B cell (primary cell): ENCODE measurements around the gene CDKAL1. TPM values are rescaled to one million over a fixed set of nuclear protein-coding genes. Genes with fewer than 3 reads are reported as not detected.

ENCODE experiments used
- ATAC-seq: fragments of 200-7000 bp; cut with Tn5 transposase; one replicate; pipeline ENCODE4 v1.10.0; 2021; ENCODE audit warnings: low read depth, mild to moderate bottlenecking, moderate number of reproducible peaks, moderate library complexity
- CTCF ChIA-PET: fragments of 350-600 bp; sonication (Branson Sonifier 250); formaldehyde crosslinking; loops from one replicate; lab custom pipeline; 2021; ENCODE audit warnings: antibody characterized with exemption, inconsistent platforms; lab: Charles Lee
- POLR2A ChIA-PET: fragments of 350-600 bp; sonication (Branson Sonifier 250); formaldehyde crosslinking; loops from one replicate; lab custom pipeline; 2021; ENCODE audit warnings: antibody characterized with exemption; lab: Charles Lee
- DNase-seq: peaks from one replicate; pipeline ENCODE4 v3.0.0; 2013
- H2AFZ ChIP-seq: 2 replicates; pipeline ENCODE4 v1.6.1; 2012; ENCODE audit warnings: mild to moderate bottlenecking, low read depth, low read length; ENCODE audit not compliant: insufficient read depth, poor library complexity, severe bottlenecking
- H3K27ac ChIP-seq, 2 donors: 1 replicate in 1 of 2; 2 replicates in 1 of 2; pipeline ENCODE4 v1.5.1; 2012 to 2013; ENCODE audit warnings: low read length in 2 of 2, mild to moderate bottlenecking in 2 of 2, moderate library complexity in 1 of 2
- H3K27me3 ChIP-seq, 4 experiments: fragments of 200-600 bp in 1 of 4; sonication (generic) in 1 of 4; replicated peaks in 1 of 4; 1 replicate in 2 of 4; 2 replicates in 2 of 4; pipeline versions ENCODE4 v1.6.1 to v1.7.0; 2013 to 2016; ENCODE audit warnings: low read length in 3 of 4, mild to moderate bottlenecking in 2 of 4, mixed read lengths in 1 of 4, moderate library complexity in 1 of 4; ENCODE audit not compliant: insufficient read depth in 4 of 4, control insufficient read depth in 3 of 4; ENCODE audit errors: control extremely low read depth in 1 of 4
- H3K36me3 ChIP-seq, 2 experiments: replicated peaks in 1 of 2; 1 replicate in 1 of 2; 2 replicates in 1 of 2; pipeline versions ENCODE4 v1.6.1 to v1.7.1; 2013; ENCODE audit warnings: low read length in 1 of 2; ENCODE audit not compliant: insufficient read depth in 2 of 2, control insufficient read depth in 1 of 2; ENCODE audit errors: control extremely low read depth in 1 of 2, extremely low read depth in 1 of 2
- H3K4me1 ChIP-seq, 2 donors: fragments of 200-600 bp in 1 of 2; sonication (generic) in 1 of 2; 1 replicate in 1 of 2; 2 replicates in 1 of 2; pipeline versions ENCODE4 v1.5.1 to v1.6.1; 2013 to 2017; ENCODE audit warnings: low read length in 2 of 2; ENCODE audit not compliant: control insufficient read depth in 2 of 2, insufficient read depth in 2 of 2
- H3K4me2 ChIP-seq: replicated peaks from 2 replicates; pipeline ENCODE3; 2012; ENCODE audit warnings: mild to moderate bottlenecking, low read depth, low read length; ENCODE audit not compliant: poor library complexity, severe bottlenecking
- H3K4me3 ChIP-seq, 5 experiments: fragments of 200-600 bp in 1 of 5; sonication (generic) in 1 of 5; 1 replicate in 3 of 5; 2 replicates in 2 of 5; pipeline versions ENCODE4 v1.5.1 to v1.7.0; 2011 to 2016; ENCODE audit warnings: low read length in 4 of 5, mild to moderate bottlenecking in 4 of 5, low read depth in 2 of 5, control low read depth in 1 of 5, moderate library complexity in 1 of 5; ENCODE audit not compliant: insufficient read depth in 1 of 5; ENCODE audit errors: control extremely low read depth in 1 of 5, extremely low read depth in 1 of 5
- H3K79me2 ChIP-seq: fragments of 200-600 bp; sonication (generic); one replicate; pipeline ENCODE4 v1.6.0; 2016; ENCODE audit warnings: low read length; ENCODE audit not compliant: control insufficient read depth, insufficient read depth
- H3K9ac ChIP-seq: fragments of 200-600 bp; sonication (generic); 2 replicates; pipeline ENCODE4 v1.6.1; 2017; ENCODE audit warnings: mild to moderate bottlenecking, low read length, moderate library complexity
- H3K9me3 ChIP-seq, 3 donors: one replicate each; pipeline versions ENCODE4 v1.6.1 to v1.7.1; 2013; ENCODE audit warnings: low read length in 2 of 3; ENCODE audit not compliant: control insufficient read depth in 2 of 3, insufficient read depth in 1 of 3; ENCODE audit errors: control extremely low read depth in 1 of 3
- H4K20me1 ChIP-seq: 2 replicates; pipeline ENCODE4 v1.6.0; 2012; ENCODE audit warnings: mild to moderate bottlenecking, low read length; ENCODE audit not compliant: insufficient read depth, control insufficient read depth, poor library complexity, severe bottlenecking
- H3K27ac Mint-ChIP-seq: one replicate; pipeline ENCODE4 v1.8.0; 2021; ENCODE audit warnings: mixed read lengths
- H3K27me3 Mint-ChIP-seq: one replicate; pipeline ENCODE4 v1.8.0; 2021; ENCODE audit warnings: mixed read lengths
- H3K4me1 Mint-ChIP-seq: one replicate; pipeline ENCODE4 v1.8.0; 2021; ENCODE audit warnings: mixed read lengths
- H3K4me3 Mint-ChIP-seq: one replicate; pipeline ENCODE4 v1.8.0; 2021; ENCODE audit warnings: mixed read lengths
- H3K9me3 Mint-ChIP-seq: one replicate; pipeline ENCODE4 v1.8.0; 2022; ENCODE audit warnings: mixed read lengths; ENCODE audit not compliant: insufficient read depth
- EZH2 ChIP-seq: IDR thresholded peaks from 2 replicates; pipeline ENCODE4 v1.6.1; 2012; ENCODE audit warnings: borderline replicate concordance, low read depth, mild to moderate bottlenecking, moderate library complexity, low read length; ENCODE audit not compliant: insufficient read depth, poor library complexity, severe bottlenecking
- WGBS: methylation state at CpG from one replicate; pipeline ENCODE4 v1.1.5; 2013; ENCODE audit warnings: missing lambda C conversion rate; ENCODE audit not compliant: insufficient coverage; 5-methylcytosine and 5-hydroxymethylcytosine counted together
- intact Hi-C: fragments of 100-400 bp; cut with micrococcal nuclease; formaldehyde crosslinking; loops from one replicate; pipeline ENCODE4 v1.10.0; 2022
- polyA plus RNA-seq: library from polyadenylated mRNA; depleted of rRNA; stranded (reverse); fragments of >200 nt; gene quantifications from 2 replicates; pipeline ENCODE4 v1.2.3, GENCODE V29; 2012
- total RNA-seq, 2 donors: library from RNA; stranded (reverse); fragments of 120-200 nt in 1 of 2; gene quantifications; 1 replicate in 1 of 2; 2 replicates in 1 of 2; pipeline versions ENCODE4 v1.2.3 to v1.2.4, GENCODE V29; 2013 to 2022
- TF ChIP-seq, protein P1 (sequence below): fragments of 200-600 bp; IDR thresholded peaks from one replicate; pipeline ENCODE4 v1.8.0; 2022; ENCODE audit warnings: antibody characterized with exemption, mild to moderate bottlenecking

CDKAL1 gene
- total and polyA plus RNA-seq, 2 donors (not counting 1 experiment from before 2014, with no cell fraction given) = 6.1 to 33.3 TPM

GRCh38 chr6:21219856-21220255 lies 685.6 kb downstream of the CDKAL1 start:
- Mint-ChIP-seq H3K9me3 (no peaks in the 10 kb centered on the region), H3K4me1 (no peaks in the 10 kb centered on the region), H3K27ac (no peak overlapping the region), H3K27me3 (no peaks in the 10 kb centered on the region), H3K4me3 (no peak overlapping the region)
- no peak overlapping the region for H3K9ac ChIP-seq
- H3K27me3 ChIP-seq = no peaks in the 10 kb centered on the region
- no peak overlapping the region for H2AFZ ChIP-seq
- no peak overlapping the region for H3K4me3 ChIP-seq
- H3K79me2 ChIP-seq = no peaks in the 10 kb centered on the region
- peaks cover 0 to under 1% of the 10 kb centered on the region in 2 donors for H3K4me1 ChIP-seq
- ATAC-seq (no peak), DNase-seq (no peak)
- H3K36me3 ChIP-seq = peaks cover 0 to 1% of the 10 kb centered on the region in 2 experiments
- no peak overlapping the region for H3K27ac ChIP-seq
- H3K4me2 ChIP-seq = no peak overlapping the region
- ChIA-PET POLR2A (no interaction called here), CTCF (no interaction called here)
- no CpG with 5 or more reads among the region's 7 CpGs for WGBS
- TF ChIP-seq, protein P1, sequence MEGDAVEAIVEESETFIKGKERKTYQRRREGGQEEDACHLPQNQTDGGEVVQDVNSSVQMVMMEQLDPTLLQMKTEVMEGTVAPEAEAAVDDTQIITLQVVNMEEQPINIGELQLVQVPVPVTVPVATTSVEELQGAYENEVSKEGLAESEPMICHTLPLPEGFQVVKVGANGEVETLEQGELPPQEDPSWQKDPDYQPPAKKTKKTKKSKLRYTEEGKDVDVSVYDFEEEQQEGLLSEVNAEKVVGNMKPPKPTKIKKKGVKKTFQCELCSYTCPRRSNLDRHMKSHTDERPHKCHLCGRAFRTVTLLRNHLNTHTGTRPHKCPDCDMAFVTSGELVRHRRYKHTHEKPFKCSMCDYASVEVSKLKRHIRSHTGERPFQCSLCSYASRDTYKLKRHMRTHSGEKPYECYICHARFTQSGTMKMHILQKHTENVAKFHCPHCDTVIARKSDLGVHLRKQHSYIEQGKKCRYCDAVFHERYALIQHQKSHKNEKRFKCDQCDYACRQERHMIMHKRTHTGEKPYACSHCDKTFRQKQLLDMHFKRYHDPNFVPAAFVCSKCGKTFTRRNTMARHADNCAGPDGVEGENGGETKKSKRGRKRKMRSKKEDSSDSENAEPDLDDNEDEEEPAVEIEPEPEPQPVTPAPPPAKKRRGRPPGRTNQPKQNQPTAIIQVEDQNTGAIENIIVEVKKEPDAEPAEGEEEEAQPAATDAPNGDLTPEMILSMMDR = no peak
- TF ChIP-seq EZH2 = no peak
- intact Hi-C loops = no loop called here
- no peaks in the 10 kb centered on the region for H4K20me1 ChIP-seq
- peaks cover 0 to 9% (median 0%) of the 10 kb centered on the region in 3 donors for H3K9me3 ChIP-seq

DNA sequence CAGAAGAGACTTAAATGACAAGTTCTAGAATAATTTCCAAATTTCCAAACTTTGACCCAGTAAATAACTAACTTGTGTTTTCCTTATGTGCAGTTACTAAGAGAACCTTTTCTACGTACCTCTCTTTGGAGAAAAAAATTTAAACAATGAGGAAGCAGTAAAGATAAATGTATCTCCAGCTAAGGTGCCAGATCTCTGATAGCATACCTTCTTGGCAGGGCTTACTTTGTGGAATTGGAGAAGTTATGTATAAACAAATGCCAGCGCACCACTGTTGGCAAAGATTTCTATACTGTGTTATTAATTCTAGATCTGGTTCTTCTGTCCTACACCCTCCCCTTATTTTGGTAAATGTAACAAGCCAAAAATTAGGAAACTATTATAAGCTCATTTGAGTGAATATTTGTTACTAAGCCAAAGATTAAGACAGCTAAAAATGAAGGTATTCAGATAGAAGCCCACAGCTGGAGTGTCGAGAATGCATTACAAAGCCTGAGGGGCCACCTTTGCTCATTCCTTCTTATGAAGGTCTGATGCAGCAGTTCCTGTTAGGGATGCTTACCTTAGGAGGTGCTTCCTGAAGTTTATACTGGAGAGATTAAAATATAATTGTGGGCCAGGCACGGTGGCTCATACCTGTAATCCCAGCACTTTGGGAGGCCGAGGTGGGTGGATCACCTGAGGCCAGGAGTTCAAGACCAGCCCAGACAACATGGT lies 686.2 kb downstream of the CDKAL1 start:
- no peak overlapping the region for H2AFZ ChIP-seq
- Mint-ChIP-seq H3K9me3 (no peaks in the 10 kb centered on the region), H3K27me3 (no peaks in the 10 kb centered on the region), H3K27ac (no peak overlapping the region), H3K4me3 (no peak overlapping the region), H3K4me1 (no peaks in the 10 kb centered on the region)
- H3K4me3 ChIP-seq = no peak overlapping the region
- ChIA-PET POLR2A (no interaction called here), CTCF (no interaction called here)
- no peak overlapping the region for H3K9ac ChIP-seq
- H4K20me1 ChIP-seq = no peaks in the 10 kb centered on the region
- no peak overlapping the region for H3K4me2 ChIP-seq
- H3K4me1 ChIP-seq = no peaks in the 10 kb centered on the region
- H3K27me3 ChIP-seq = no peaks in the 10 kb centered on the region
- H3K36me3 ChIP-seq = peaks cover 0 to 1% of the 10 kb centered on the region in 2 experiments
- TF ChIP-seq, protein P1 = no peak
- no peak for TF ChIP-seq EZH2
- H3K79me2 ChIP-seq = no peaks in the 10 kb centered on the region
- no peak overlapping the region for H3K27ac ChIP-seq
- ATAC-seq = no peak
- peaks cover 0 to 9% (median 0%) of the 10 kb centered on the region in 3 donors for H3K9me3 ChIP-seq
- intact Hi-C loops = no loop called here
- no peak for DNase-seq
- WGBS = 100% methylated on average over 2 of the region's 5 CpGs
